HG03064 (cell line): ENCODE measurements around the gene KPTN.
"Not testable (repeated sequence)": the region's sequence is repeated elsewhere in the genome, so short reads cannot be mapped to it uniquely, and the experiment has no call there.

Source experiments
- ATAC-seq: cut with Tn5 transposase; IDR thresholded peaks from one replicate; pipeline ENCODE4 v1.9.1; 2021; ENCODE audit warnings: low read depth; ENCODE audit not compliant: unreplicated experiment

The KPTN gene

GRCh38 chr19:47492571-47493377 is 8.8 kb upstream of the KPTN start:
- ATAC-seq, result no peak

DNA sequence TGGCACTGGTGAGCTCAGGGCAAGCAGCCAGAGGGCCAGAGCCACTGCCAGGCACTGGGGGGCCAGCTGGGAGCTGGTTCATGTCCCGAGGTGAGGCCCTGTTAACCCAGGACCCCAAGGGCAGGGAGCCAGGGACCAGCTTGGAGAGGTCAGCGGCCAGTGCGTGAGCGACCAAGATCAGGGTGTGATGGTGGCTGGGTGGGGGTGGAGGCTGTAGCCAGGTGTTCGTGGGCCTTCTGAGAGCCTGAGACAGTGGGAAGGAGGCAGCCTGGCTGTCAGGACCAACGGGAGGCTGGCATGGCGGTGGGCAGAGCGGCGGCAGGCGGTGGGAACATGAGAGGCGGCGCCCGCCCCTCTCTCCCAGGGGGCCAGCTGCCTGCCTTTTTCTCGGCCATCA is 8.1 kb upstream of the KPTN start:
- ATAC-seq, result no peak

GRCh38 chr19:47491358-47492136 is 7.5 kb upstream of the KPTN start:
- no peak for ATAC-seq

DNA sequence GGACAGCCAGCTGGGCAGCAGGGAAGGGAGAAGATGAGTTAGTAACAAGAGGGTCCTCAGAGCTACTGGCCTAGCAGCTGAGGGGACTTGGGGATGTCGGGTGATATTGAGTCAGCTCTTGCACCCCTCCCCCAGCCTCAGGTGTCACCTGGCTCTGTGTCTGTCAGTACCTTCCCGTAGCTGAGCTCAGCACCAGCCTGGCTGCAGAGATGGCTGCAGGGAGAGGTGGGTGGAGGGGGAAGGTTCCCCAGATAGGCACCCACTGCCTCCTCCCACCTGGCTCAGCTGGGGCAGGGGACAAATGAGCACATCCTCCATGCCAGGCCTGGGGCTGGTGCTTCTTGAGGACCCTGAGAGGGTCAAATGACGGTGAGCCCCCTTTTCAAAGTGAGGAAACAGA is 6.8 kb upstream of the KPTN start:
- no peak for ATAC-seq

DNA sequence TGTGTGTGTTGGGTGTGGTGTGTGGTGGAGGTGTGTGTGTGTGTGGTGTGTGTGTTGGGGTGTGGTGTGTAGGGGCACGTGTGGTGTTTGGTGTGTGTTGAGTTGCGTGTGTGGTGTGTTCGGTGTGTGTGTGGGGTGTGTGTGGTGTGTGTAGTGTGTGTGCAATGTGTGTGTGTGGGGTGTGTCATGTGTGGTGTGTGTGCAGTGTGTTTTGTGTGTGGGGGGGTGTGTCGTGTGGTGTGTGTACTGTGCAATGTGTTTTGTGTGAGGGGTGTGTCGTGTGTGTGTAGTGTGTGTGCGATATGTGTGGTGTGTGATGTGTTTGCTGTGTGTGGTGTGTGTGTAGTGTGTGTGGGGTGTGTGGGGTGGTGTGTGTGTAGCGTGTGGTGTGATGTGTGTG is 6.0 kb upstream of the KPTN start:
- ATAC-seq, result no peak

DNA sequence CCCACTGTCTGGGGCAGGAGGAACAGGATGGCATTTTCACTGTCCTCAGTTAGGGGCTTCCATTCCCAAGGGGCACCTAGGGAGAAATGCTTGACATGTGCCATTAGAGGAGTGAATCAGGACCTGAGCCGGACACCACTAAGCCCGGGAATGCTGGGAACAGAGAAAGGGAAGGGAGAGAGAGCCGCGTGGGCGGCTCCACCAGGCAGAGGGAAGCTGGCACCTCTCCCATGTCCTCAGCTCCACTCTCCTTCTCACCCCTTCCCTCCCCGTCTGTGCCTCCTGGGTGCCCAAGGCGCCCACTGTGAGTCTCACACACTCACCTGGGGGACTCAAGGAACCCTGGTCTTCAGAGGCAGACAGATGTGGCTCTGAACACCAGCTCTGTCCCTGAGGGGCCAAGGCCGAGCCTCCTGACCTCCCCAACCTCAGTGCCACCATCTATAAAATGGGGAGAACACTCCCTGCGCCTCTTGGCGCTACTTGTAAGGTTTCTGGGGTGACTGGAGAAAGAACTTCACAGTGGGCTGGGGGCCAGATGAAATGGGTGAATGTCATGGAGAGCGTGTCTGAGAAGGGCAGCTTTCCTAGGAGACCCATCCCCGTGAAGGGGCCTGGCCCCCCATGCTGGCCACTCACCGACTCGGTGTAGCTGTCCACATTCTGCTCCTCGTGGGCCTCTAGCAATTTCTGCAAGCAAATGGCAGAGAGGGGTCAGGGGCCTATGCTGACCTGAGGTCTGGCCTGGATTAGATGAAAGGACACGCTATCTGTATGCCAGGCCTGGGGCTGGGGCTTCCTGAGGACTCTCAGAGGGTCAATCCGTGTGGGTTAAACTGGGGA is 5.3 kb upstream of the KPTN start:
- no peak for ATAC-seq

DNA sequence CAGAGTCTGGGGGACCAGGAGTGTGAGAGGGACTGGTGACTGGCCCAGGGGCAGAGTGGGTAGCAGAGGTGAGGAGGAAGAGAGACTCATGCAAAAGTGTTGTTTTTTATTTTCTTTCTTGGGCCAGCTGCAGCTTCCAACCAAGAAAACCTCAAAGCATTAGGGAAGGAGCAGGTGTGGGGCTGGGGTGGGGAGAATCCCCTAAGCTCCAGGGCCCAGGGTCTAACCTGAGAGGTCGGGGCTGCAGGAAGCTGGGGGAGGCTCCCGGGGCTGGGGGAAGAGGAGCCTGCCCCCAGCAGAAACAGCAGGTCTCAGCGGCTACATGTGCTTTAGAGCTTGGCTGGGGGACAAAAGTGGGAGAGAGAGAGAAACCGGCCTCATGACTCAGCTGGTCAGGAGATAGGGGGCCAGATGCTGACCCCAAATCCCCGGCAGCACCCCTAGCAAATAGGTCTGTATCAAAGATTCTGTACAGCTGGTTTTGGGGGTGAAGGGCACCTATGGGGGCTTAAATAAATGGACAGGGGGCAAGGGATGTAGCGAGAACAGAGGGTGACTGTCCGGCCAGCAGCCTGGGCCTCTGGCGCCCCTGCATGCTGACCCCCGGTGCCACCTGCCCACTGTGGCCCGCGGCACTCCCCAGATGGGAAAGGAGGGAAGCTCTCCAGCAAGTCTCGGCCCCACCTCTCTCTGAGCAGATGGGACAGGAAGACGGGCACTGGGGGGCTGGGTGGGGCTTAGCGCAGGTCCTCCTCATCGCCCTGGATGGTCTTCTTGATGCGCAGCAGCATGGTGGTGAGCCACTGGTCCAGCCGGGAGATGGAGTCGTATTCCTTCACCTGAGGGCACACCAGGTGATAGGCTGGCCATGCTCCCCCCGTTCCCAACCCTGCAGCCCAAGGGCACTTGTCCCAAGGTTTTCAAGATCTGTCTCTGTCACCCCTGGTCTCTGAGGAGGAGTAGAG is 3.8 kb upstream of the KPTN start:
- no peak for ATAC-seq

- ATAC-seq, result no peak
Observed at GRCh38 chr19:47486900-47487299, 2.9 kb upstream of the KPTN start.

- not testable (repeated sequence) for ATAC-seq
Observed at GRCh38 chr19:47486220-47486619, 2.2 kb upstream of the KPTN start.

DNA sequence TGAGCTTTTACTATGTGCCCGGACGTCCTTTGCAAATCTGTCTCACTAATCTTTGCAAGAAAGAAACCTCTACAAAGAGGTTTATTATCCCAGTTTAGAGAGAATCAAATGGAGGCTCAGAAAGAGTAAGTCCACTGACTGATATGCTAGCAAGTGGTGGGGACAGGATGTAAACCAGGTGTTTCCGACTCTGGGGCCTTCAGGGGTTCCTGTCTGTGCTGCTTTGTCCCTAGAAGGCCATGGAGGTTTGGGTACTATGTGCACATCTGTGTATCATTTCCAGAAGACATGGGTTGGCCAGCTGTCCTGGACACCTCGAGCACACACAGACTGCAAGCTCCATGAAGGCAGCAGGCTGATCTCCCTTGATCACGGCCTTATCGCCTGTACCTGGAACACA is 1.2 kb upstream of the KPTN start:
- no peak for ATAC-seq

DNA sequence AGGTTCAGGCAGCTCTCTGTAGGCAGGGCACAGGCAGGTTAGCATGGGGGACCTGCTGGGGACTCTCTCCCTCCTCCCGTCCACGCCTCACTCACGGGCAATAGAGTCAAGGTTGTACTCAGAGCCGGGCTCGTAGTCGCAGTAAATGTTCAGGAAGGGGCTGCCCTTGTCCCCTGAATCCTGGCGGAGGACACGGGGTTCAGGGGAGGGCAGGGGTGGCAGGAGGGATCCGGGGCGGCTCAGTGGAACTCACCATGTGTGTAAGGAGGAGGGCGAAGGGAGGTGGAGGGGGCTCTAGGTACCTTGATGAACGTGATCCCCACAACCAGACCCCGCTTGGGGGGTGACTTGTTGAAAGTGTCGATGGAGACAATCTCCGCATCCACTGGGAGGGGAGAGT is 819 bp downstream of the KPTN start:
- no peak for ATAC-seq

DNA sequence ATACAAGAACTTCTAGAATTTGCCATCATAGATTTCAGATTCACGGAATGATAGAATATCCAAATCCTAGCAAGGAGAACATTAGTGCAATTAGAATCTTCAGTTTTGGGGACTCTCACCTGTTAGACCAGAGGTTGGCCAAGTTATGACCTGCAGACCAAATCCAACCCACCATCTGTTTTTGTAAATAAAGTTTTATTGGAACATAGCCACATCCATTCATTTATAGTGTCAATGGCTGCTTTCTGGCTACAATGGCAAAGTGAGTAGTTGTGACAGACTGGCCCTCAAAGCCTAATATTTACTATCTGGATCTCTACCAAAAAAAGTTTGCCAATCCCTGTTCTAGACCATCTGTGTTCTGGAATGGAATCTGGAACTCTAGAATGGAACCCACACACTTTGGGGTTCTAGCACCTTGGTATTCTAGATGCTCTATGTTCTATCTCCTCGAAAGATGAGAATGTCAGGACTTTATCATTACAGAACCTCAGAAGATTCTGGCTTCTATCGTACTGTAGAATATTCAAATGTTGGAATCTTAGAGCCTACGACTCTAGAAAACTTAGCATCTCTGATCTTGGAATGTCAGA is 2.5 kb downstream of the KPTN start:
- ATAC-seq, result no peak

DNA sequence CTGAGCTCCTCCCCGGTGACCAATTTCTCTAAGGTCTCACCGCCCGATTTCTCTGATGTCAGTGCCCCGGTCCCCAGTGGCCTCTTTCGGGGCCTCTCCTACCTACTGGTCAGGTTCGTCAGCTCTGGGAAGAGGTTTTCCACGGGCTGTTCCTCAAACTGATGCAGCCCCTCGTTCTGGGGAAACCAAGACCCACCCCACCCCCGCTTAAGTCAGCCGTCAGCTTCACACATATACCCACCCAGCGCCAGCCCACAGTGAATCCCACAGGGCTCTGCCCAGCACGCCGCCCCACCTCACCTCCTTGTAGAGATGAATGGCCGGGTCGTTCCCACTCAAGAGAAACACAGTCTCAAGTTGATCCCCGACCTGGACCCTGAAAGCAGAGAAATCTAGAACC is 3.4 kb downstream of the KPTN start:
- ATAC-seq, result no peak

GRCh38 chr19:47479701-47480503 is 4.1 kb downstream of the KPTN start:
- ATAC-seq, result no peak

- no peak for ATAC-seq
Observed at GRCh38 chr19:47476438-47476972, 7.5 kb downstream of the KPTN start.

GRCh38 chr19:47475465-47475864 is 8.6 kb downstream of the KPTN start:
- ATAC-seq, result no peak

DNA sequence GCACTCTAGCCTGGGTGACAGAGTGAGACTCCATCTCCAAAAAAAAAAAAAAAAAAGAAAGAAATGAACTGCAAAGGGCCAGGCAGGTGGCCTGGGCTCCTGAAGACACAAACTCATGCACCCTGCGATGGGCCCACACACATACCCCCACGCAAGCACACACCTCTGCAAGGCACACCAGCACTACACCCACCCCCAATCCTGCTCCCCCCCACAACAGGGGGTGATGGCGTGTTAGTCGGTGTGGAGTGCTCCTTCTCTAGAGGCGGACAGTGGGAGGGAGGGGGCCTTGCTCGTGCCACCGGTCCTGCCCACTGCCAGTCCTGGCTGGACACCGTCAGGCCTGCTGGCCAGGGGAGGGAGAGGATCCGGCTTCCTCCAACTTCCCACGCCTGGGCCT is 10.7 kb downstream of the KPTN start:
- ATAC-seq, result no peak

- no peak for ATAC-seq
Observed at GRCh38 chr19:47471733-47472457, 12.1 kb downstream of the KPTN start, which contains the start of gene SLC8A2. Gene SLC8A2, minus strand, starts transcription at chr19:47471893. Its CDS starts 5,490 bp downstream, at chr19:47466403.
